SK-N-MC (cell line): ENCODE results near the gene FEZ2.

Experiments used
- EZH2 ChIP-seq: fragments of 200-600 bp; sonication (generic); IDR thresholded peaks from one replicate; pipeline ENCODE4 v1.6.1; 2017; ENCODE audit warnings: antibody characterized with exemption
- FOXP2 ChIP-seq: optimal IDR thresholded peaks from 2 replicates; pipeline ENCODE3; 2011; ENCODE audit warnings: mild to moderate bottlenecking, moderate library complexity; ENCODE audit not compliant: insufficient read depth; ENCODE audit errors: extremely low read length, control extremely low read depth
- POLR2AphosphoS5 ChIP-seq: IDR thresholded peaks from 2 replicates; pipeline ENCODE4 v1.6.1; 2012; ENCODE audit warnings: mild to moderate bottlenecking, low read depth, low read length, borderline replicate concordance

- no peak for TF ChIP-seq POLR2AphosphoS5
- TF ChIP-seq FOXP2 = no peak
- no peak for TF ChIP-seq EZH2
These were observed 35.6 kb upstream of the FEZ2 start for GRCh38 chr2:36633470-36634092.
